ENCODE results near the gene NUDCD3.

DNA sequence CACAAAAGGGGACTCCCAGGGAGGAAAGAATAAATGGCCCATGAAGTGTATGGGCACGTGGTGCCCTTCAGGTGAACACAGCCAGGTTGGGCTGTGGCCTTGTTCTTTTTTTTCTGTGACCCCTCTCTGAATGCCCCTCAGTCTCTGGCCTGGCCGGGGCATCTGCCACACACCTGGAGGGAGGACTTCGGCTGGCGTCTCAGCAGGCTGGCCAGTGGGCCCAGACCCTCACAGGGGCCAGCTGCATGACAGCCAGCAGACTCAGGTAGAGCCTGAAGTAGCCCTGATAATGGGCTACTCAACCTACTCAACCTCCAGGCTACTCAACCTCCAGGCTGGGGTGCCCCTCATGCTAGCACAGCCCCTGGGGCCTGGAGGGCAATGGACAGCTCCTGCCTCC is 155.3 kb downstream of the NUDCD3 start:
- TF ChIP-seq POLR2AphosphoS5 (IDR thresholded peaks at IDR 0.05) (no peak), POLR2A (IDR thresholded peaks at IDR 0.05) (no peak)
- TF ChIP-seq, protein P1, sequence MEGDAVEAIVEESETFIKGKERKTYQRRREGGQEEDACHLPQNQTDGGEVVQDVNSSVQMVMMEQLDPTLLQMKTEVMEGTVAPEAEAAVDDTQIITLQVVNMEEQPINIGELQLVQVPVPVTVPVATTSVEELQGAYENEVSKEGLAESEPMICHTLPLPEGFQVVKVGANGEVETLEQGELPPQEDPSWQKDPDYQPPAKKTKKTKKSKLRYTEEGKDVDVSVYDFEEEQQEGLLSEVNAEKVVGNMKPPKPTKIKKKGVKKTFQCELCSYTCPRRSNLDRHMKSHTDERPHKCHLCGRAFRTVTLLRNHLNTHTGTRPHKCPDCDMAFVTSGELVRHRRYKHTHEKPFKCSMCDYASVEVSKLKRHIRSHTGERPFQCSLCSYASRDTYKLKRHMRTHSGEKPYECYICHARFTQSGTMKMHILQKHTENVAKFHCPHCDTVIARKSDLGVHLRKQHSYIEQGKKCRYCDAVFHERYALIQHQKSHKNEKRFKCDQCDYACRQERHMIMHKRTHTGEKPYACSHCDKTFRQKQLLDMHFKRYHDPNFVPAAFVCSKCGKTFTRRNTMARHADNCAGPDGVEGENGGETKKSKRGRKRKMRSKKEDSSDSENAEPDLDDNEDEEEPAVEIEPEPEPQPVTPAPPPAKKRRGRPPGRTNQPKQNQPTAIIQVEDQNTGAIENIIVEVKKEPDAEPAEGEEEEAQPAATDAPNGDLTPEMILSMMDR (IDR thresholded peaks at IDR 0.05 in 8 of 11, conservative IDR thresholded peaks at IDR 0.05 in 3 of 11), result no peak
